Tibial artery (tissue), 4 donors: ENCODE measurements around the gene ACOT13.
"Not testable (repeated sequence)": the region's sequence is repeated elsewhere in the genome, so short reads cannot be mapped to it uniquely, and the experiment has no call there.

Experiments used
- DNase-seq, 2 donors: peaks; one replicate each; pipeline ENCODE4 v3.0.0-alpha.2; 2019
- H3K27ac ChIP-seq, 2 donors: fragments of 200-600 bp; sonication (generic) in 1 of 2; 1 replicate in 1 of 2; 2 replicates in 1 of 2; pipeline ENCODE4 v1.5.1; 2018 to 2019; ENCODE audit warnings: mild to moderate bottlenecking in 1 of 2
- H3K27me3 ChIP-seq, 2 donors: fragments of 200-600 bp; sonication (generic) in 1 of 2; one replicate each; pipeline versions ENCODE4 v1.5.1 to v1.6.0; 2016 to 2019
- H3K36me3 ChIP-seq, 3 donors: fragments of 200-600 bp; sonication (generic) in 2 of 3; one replicate each; pipeline ENCODE4 v1.5.1; 2016 to 2019; ENCODE audit warnings: mild to moderate bottlenecking in 2 of 3
- H3K4me1 ChIP-seq, 4 donors: fragments of 200-600 bp; sonication (generic) in 2 of 4; 1 replicate in 3 of 4; 2 replicates in 1 of 4; pipeline ENCODE4 v1.5.1; 2016 to 2019
- H3K4me3 ChIP-seq, 2 donors: fragments of 200-600 bp; sonication (generic) in 1 of 2; 1 replicate in 1 of 2; 2 replicates in 1 of 2; pipeline ENCODE4 v1.5.1; 2018 to 2019; ENCODE audit warnings: mild to moderate bottlenecking in 2 of 2
- H3K9me3 ChIP-seq, 3 donors: fragments of 200-600 bp; sonication (generic) in 1 of 3; one replicate each; pipeline ENCODE4 v1.5.1; 2016 to 2019
- intact Hi-C: fragments of 100-400 bp; cut with DNase I; formaldehyde crosslinking; loops from one replicate; pipeline ENCODE4 v1.15.0; 2023; ENCODE audit warnings: low total_unique reads
- TF ChIP-seq, protein P1 (sequence below), 2 experiments: fragments of 200-600 bp in 1 of 2; fragments of 450-650 bp in 1 of 2; IDR thresholded peaks; one replicate each; pipeline ENCODE4 v1.5.1; 2017 to 2019; ENCODE audit warnings: antibody characterized with exemption in 2 of 2, mild to moderate bottlenecking in 1 of 2, moderate library complexity in 1 of 2

Gene ACOT13

DNA sequence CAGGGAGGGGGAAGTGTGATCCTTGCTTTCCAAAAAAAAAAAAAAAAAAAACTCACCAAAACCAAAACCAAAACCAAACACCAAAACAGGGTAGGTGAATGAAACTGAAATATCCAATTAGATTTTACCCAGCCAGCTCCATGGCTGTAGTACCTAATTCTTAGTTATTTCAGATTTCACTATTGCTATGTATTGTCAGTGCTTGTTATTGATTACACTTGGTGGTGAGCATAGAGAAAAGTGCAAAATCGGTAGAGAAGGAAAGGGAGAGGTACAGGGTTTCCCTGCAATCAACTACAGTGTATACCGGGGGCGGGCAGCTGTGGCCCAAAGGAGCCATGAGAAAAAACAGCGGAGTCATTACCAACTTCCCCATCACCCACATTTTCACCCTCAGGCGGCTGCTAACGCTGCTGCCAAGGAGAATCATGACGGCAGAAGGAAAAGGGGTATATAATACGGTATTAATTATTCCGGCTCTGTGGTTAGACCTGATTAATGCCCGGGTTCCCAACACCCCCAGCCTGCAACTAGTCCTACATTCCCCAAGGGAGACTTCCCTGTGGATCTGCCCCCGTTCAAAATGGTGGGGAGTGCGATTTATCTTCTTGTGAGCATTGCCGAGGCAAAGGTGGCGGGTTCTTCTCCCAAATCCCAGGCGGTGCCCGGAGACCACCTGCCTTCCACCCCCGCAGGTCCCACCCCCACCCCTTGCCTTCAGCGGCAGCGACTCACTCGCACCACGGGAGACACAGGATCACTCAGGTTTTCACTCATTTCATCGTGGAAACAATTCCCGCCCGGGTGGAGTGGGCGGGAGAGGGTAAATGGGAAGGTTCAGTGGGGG is 52.5 kb downstream of the ACOT13 start, which contains the start of gene C6orf62:
Gene C6orf62 (minus strand): TSS at position 30 of the 847 bp plus-strand sequence. CDS start 486 bp downstream, outside the sequence.
- Histone ChIP-seq H3K27me3 (no peaks in the 10 kb centered on the region), H3K4me3 (peak within 1 kb of the TSS; percentile 75 to 77), H3K4me1 (peaks cover 0 to 44% (median 30%) of the 10 kb centered on the region in 4 donors), H3K9me3 (no peaks in the 10 kb centered on the region), H3K36me3 (peaks cover 12 to 22% (median 13%) of the 10 kb centered on the region in 3 donors), H3K27ac (peak within 1 kb of the TSS; percentile 98 to 99)
- TF ChIP-seq, protein P1, sequence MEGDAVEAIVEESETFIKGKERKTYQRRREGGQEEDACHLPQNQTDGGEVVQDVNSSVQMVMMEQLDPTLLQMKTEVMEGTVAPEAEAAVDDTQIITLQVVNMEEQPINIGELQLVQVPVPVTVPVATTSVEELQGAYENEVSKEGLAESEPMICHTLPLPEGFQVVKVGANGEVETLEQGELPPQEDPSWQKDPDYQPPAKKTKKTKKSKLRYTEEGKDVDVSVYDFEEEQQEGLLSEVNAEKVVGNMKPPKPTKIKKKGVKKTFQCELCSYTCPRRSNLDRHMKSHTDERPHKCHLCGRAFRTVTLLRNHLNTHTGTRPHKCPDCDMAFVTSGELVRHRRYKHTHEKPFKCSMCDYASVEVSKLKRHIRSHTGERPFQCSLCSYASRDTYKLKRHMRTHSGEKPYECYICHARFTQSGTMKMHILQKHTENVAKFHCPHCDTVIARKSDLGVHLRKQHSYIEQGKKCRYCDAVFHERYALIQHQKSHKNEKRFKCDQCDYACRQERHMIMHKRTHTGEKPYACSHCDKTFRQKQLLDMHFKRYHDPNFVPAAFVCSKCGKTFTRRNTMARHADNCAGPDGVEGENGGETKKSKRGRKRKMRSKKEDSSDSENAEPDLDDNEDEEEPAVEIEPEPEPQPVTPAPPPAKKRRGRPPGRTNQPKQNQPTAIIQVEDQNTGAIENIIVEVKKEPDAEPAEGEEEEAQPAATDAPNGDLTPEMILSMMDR (IDR thresholded peaks at IDR 0.05) = no peak
- peak in 1 of 2 donors; percentile 32 for DNase-seq
- intact Hi-C loops = loop anchor here (10.0 kb wide), 1 partner anchor 55 kb away; the partner anchor contains the start of genes ACOT13 and TDP2

DNA sequence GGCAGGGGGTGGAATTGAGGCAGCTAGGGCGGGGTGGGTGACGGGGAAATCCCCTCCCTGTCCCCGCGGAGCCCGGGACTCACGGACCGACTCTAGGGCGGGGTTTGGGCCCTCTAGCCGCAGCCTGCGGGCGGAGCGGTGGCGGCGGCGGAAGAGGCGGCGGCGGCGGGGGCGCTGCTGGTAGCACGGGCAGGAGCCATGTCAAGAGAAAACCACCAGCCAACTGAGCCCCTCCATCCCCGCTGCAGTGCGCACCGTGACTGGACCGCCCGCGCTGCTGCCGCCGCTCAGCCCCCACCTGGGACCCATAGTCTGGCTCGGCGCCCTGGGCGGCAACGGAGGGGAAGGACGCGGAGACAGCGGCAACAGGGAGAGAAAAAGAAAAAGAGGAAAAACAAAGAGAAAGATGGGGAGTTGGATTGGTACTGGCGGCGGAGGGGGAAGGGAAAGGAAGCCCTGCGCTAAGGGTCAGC is 53.3 kb downstream of the ACOT13 start:
- Histone ChIP-seq H3K9me3 (no peaks in the 10 kb centered on the region), H3K36me3 (peaks cover 4 to 13% (median 5%) of the 10 kb centered on the region in 3 donors), H3K4me3 (peak overlapping the region; percentile 75 to 77), H3K27me3 (no peaks in the 10 kb centered on the region), H3K27ac (peak overlapping the region; percentile 98 to 99), H3K4me1 (peaks cover 0 to 36% (median 26%) of the 10 kb centered on the region in 4 donors)
- peak; percentile 57 to 78 for DNase-seq
- TF ChIP-seq, protein P1 (IDR thresholded peaks at IDR 0.05) = no peak
- intact Hi-C loops = no loop called here

DNA sequence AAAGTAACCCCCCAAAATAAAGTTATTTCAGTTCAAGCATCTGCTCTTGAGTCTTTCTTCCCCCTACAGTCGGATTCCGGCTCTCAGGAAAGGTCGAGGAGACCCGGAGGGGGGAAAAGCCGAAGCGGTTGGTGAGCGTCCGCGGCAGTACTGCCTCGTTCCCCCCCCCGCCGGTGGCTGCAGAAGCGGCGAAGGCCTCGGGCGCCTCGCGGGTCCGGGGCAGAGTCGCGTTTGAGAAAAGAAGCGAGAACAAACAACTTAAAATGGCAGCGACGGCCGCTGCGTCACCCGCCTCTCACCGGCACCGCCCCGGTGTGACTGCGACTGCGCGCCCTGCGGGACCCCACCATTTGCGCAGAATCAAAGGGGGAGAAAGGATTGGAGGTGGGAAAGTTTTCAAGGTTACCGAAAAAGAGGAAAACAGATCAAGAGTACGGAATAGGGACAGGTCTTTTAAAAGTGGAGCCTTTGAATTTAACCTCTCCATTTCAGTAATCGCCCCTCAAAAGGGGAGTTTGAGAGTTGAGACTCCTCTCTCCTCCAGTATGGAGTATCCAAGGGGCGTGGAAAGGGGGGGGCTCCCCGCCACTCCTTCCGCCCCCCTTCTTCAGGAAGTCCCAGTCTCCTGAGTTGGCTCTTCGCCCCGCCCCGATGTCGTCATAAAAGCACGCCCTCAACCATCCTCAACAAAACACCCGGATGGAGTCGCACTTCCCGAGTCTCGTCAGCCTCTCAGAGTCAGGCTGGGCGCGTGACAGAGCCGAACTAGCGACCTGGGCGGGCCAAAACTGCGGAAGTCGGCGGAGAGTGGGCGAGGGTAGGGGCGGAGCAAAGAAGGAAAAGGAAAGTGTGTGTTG is 54.0 kb downstream of the ACOT13 start:
- peaks cover 0 to 31% (median 21%) of the 10 kb centered on the region in 4 donors for H3K4me1 ChIP-seq
- peaks cover 0 to 7% (median 0%) of the 10 kb centered on the region in 3 donors for H3K36me3 ChIP-seq
- peak; percentile 100 for DNase-seq
- TF ChIP-seq, protein P1 (IDR thresholded peaks at IDR 0.05) = no peak
- H3K4me3 ChIP-seq = peak overlapping the region; percentile 75 to 77
- no peaks in the 10 kb centered on the region for H3K9me3 ChIP-seq
- no peaks in the 10 kb centered on the region for H3K27me3 ChIP-seq
- peak overlapping the region; percentile 98 to 99 for H3K27ac ChIP-seq
- intact Hi-C loops = no loop called here

DNA sequence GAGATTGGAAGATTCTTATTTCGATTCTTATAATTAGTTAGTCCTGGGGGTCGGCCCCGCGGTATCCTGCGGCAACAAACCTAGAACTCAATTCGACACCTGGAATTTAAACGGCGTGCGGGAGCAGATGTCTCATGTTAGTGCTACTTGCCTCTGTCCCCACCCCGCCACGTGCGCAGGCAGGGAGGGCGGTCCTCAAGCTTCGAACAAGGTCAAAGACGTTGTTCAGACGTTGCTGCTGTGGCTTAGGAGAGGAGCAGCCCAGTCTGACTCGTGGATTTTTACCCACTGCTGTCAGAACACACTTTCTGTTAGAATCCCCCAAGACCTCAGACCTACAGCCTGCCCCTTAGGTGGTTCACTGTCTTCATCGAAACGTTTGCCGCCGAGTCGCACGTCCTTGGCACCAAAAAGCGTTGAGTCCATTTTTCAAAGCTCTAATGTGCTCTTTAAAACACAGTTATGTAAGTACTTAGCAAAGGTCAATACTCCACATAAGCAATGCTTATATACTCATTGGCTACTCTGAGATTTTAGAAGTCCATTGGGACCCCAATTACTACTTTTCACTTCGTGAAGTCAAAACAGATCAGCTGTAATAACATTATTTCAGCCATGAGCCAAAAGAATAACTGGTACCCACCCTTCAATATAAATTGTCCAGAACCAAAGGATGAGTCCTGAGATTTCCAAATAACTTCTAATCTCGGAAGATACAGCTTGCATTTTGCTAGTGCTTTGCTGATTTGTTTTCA is 54.8 kb downstream of the ACOT13 start:
- TF ChIP-seq, protein P1 (IDR thresholded peaks at IDR 0.05) = no peak
- Histone ChIP-seq H3K4me3 (peak overlapping the region; percentile 52 to 77), H3K9me3 (no peaks in the 10 kb centered on the region), H3K27ac (peak overlapping the region; percentile 98 to 99), H3K4me1 (peaks cover 0 to 23% (median 14%) of the 10 kb centered on the region in 4 donors), H3K27me3 (no peaks in the 10 kb centered on the region), H3K36me3 (no peaks in the 10 kb centered on the region)
- intact Hi-C loops = no loop called here
- peak in 1 of 2 donors; percentile 90 for DNase-seq

DNA sequence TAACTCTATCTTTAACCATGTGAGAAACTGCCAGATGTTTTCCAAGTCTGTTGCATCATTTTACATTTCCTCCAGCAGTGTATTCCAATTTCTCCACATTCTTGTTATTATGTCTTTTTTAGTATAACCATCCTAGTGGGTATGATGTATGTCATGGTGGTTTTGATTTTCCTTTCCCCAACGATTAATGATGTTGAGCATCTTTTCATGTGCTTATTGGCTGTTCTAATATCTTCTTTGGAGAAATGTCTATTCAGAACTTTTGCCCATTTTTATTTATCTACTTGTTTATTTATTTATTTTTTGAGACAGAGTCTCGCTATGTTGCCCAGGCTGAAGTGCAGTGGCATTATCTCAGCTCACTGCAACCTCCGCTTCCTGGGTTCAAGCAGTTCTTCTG is 56.4 kb downstream of the ACOT13 start:
- Histone ChIP-seq H3K36me3 (no peaks in the 10 kb centered on the region), H3K4me3 (no peak overlapping the region), H3K4me1 (peaks cover 0 to 12% (median 5%) of the 10 kb centered on the region in 4 donors), H3K9me3 (no peaks in the 10 kb centered on the region), H3K27me3 (peaks cover 0 to 7% of the 10 kb centered on the region in 2 donors), H3K27ac (no peak overlapping the region)
- DNase-seq = no peak
- TF ChIP-seq, protein P1 (IDR thresholded peaks at IDR 0.05) = no peak
- intact Hi-C loops = loop anchor here (1.0 kb wide), 1 partner anchor 30 kb away; no protein-coding TSS in a partner anchor

DNA sequence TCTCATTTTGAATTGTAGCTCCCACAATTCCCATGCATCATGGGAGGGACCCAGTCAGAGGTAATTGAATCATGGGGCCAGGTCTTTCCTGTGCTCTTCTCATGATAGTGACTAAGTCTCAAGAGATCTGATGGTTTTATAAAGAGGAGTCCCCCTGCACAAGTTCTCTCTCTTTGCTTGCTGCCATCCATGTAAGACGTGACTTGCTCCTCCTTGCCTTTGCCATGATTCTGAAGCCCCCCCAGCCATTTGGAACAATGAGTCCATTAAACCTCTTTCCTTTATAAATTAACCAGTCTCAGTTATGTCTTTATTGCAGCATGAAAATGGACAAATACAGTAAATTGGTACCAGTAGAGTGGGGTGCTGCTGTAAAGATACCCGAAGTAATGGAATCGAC is 63.8 kb downstream of the ACOT13 start:
- H3K9me3 ChIP-seq, DNase-seq, H3K4me1 ChIP-seq, H3K27me3 ChIP-seq, H3K36me3 ChIP-seq, intact Hi-C loops, H3K27ac ChIP-seq, H3K4me3 ChIP-seq: not testable (repeated sequence)

DNA sequence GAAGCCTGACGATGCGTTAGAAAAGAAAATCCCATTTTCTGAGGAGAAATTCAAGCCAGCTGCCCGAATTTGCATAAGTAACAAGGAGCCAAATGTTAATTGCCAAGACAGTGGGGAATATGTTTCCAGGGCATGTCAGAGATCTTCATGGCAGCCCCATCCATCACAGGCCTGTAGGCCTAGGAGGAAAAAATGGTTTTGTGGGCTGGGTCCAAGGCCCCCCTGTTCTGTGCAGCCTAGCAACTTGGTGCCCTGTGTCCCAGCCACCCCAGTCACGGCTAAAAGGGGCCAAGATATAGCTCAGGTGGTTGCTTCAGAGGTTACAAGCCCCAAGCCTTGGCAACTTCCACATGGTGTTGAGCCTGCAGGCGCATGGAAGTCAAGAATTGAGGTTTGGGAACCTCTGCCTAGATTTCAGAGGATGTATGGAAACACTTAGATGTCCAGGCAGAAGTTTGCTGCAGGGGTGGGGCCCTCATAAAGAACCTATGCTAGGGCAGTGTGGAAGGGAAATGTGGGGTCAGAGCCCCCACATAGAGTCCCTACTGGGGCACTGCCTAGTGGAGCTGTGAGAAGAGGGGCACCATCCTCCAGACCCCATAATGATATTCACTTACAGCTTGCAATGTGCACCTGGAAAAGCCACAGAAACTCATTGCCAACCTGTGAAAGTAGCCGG is 64.7 kb downstream of the ACOT13 start:
- H3K36me3 ChIP-seq, DNase-seq, H3K4me3 ChIP-seq, H3K9me3 ChIP-seq, H3K4me1 ChIP-seq, H3K27me3 ChIP-seq, H3K27ac ChIP-seq, intact Hi-C loops: not testable (repeated sequence)
